Inferior parietal cortex (tissue), 1 donor: ENCODE measurements around the gene SCPEP1.
A peak's percentile ranks its signal among the peaks of the same experiment; 100 is the strongest.

Experiments used
- DNase-seq: peaks from one replicate; pipeline ENCODE4 v3.0.0-alpha.2; 2016; ENCODE audit errors: extremely low spot score

SCPEP1 gene

GRCh38 chr17:57001541-57001940 lies 23.6 kb downstream of the SCPEP1 start:
- no peak for DNase-seq

- DNase-seq: no peak
These were observed 25.0 kb downstream of the SCPEP1 start for GRCh38 chr17:57002904-57003303.

GRCh38 chr17:57004944-57005579 lies 27.1 kb downstream of the SCPEP1 start:
- no peak for DNase-seq

- DNase-seq: no peak
These were observed 28.1 kb downstream of the SCPEP1 start for GRCh38 chr17:57006040-57006439.

- DNase-seq: no peak
These were observed 31.0 kb downstream of the SCPEP1 start for GRCh38 chr17:57008958-57009357.

- peak; percentile 58 for DNase-seq
These were observed 32.0 kb downstream of the SCPEP1 start for GRCh38 chr17:57009737-57010445.

- no peak for DNase-seq
These were observed 32.6 kb downstream of the SCPEP1 start for GRCh38 chr17:57010487-57010886.

- DNase-seq: no peak
These were observed 33.6 kb downstream of the SCPEP1 start for GRCh38 chr17:57011491-57012015.

GRCh38 chr17:57016071-57016763 lies 38.3 kb downstream of the SCPEP1 start:
- no peak for DNase-seq

- DNase-seq: no peak
These were observed 38.8 kb downstream of the SCPEP1 start for GRCh38 chr17:57016764-57017116.

GRCh38 chr17:57017625-57018024 lies 39.7 kb downstream of the SCPEP1 start:
- no peak for DNase-seq

GRCh38 chr17:57020208-57020607 lies 42.3 kb downstream of the SCPEP1 start:
- DNase-seq: no peak

GRCh38 chr17:57021226-57021940 lies 43.5 kb downstream of the SCPEP1 start:
- DNase-seq: no peak

GRCh38 chr17:57025876-57026275 lies 47.9 kb downstream of the SCPEP1 start:
- no peak for DNase-seq

GRCh38 chr17:57027852-57028251 lies 49.9 kb downstream of the SCPEP1 start:
- DNase-seq: no peak

GRCh38 chr17:57032343-57032742 lies 54.4 kb downstream of the SCPEP1 start:
- DNase-seq: no peak

GRCh38 chr17:57033296-57033695 lies 55.4 kb downstream of the SCPEP1 start:
- DNase-seq: no peak

- no peak for DNase-seq
These were observed 57.1 kb downstream of the SCPEP1 start for GRCh38 chr17:57034807-57035754.

GRCh38 chr17:57035971-57036481 lies 58.1 kb downstream of the SCPEP1 start:
- no peak for DNase-seq

GRCh38 chr17:57037411-57037810 lies 59.5 kb downstream of the SCPEP1 start:
- DNase-seq: no peak

- no peak for DNase-seq
These were observed 60.6 kb downstream of the SCPEP1 start for GRCh38 chr17:57038486-57038885.
